ENCODE results near the gene KCNH1.

Gene KCNH1

DNA sequence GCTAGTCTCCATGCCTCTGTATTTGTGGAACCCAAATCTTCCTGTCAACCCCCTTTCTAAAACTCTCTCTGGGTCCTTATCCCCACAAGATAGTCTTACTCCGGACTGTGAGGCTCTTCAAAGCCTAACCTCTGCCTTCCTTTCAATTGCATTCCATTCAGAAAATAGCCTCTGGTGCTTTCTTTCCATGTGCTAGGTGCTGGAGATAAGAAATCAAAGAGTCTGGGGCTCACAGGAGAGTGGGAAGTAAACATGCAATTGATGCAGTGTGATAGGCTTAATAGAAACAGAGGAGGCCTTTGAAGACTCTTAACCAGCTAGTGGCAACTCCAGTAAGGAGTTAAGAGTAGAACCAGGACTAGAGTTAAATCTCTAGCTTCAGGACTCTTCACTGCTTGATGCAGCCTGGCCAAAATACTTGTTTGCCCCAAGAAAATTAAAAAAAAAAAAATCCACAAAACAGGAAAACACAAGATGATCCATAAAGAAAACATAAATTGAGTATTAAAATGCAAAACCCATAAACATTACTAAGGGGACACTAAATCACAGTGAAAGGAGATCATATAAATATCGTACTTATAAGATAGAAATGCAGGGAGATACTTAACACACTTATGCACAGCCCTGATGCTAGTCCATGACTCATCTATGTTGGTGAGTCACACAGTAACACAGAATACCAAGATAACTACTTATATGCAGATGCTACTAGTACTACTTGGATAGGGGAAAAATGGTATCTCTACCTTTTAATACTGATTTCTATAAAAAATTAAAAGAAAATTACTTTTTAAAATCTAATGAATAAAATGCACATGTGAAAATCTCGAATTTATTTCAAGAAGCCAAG is 341.5 kb downstream of the KCNH1 start:
- DNase-seq, result no peak

- no peak for DNase-seq
Observed at GRCh38 chr1:210790196-210790595, 343.8 kb downstream of the KCNH1 start.

- no peak for DNase-seq
Observed at GRCh38 chr1:210787800-210788199, 346.1 kb downstream of the KCNH1 start.

DNA sequence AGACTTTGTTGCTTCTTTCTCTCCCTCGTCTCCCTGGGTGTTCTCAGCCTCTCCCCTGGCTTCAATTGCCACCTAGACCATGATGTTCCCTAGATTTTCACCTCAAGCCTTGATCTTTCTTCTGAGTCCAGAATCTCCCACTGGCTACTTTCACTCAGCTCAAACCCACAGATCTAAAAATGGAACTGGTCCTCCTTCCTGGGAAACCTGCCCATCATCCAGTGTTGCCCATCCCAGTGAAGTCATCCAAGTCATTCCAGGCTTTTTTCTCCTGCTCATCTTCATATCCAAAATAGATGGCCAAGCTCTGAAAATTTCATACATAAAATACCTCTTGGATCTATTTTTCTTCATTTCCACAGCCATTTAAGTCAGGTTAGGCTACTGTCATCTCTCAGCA is 347.4 kb downstream of the KCNH1 start:
- no peak for DNase-seq

DNA sequence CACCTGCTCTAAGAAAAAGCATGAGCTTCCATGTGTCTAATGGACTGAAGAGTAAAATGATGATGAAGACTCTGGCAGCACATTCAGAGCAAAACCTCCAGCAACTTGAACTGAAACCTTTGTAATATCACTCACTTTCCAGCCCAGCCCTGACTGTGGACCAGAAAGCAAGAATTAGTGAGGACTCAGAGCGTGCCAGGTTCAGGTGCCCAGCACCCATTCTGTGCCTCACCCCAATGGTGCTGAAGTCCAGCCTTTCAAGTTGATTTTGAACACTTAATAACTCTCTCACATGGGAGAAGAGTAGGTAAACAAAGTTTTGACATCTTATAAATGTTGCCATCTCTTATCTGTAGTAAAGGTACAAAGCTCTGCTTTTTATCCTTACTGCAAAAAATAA is 350.0 kb downstream of the KCNH1 start:
- DNase-seq, result no peak

DNA sequence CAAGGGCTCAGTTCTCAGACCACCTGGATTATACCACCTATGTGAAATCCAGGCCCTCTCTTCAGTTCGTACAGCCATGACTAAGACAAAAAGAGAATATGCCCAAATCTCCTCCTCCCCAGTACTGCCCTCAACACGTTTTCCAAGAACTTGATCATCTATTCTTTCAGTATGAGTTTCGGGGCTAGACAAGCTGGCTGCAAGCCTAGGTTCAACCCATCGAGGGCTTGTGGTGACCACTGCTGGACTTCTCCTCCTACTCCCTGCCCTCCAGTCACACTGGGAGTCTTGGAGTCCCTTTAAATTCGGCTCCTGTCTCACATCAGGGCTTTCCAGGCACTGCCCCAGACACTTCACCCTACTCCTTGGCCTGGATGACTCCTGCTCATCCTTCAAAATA is 352.3 kb downstream of the KCNH1 start:
- DNase-seq, result no peak

DNA sequence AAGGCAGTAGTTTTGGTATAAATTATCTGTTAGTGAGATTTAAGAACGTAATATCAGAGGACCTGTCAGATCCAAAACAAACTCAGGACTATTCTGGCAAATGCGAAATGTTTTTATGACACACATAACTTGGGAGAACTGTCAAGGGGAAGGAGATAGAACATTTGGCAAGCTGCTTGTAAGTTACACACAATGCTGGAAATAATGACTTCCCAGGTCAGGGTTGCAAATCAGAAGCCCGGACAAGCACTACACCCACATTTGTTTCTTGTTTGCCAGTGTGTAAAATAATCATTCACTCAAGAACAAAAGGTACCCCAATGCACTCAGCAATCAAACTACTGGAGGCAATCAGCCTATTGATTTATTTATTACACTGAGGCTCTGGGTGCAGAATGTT is 354.7 kb downstream of the KCNH1 start:
- no peak for DNase-seq

GRCh38 chr1:210777914-210778313 is 356.0 kb downstream of the KCNH1 start:
- DNase-seq, result no peak

GRCh38 chr1:210776712-210777111 is 357.2 kb downstream of the KCNH1 start:
- no peak for DNase-seq

GRCh38 chr1:210775289-210775688 is 358.7 kb downstream of the KCNH1 start:
- DNase-seq, result no peak

- DNase-seq, result no peak
Observed at GRCh38 chr1:210773450-210773849, 360.5 kb downstream of the KCNH1 start.

DNA sequence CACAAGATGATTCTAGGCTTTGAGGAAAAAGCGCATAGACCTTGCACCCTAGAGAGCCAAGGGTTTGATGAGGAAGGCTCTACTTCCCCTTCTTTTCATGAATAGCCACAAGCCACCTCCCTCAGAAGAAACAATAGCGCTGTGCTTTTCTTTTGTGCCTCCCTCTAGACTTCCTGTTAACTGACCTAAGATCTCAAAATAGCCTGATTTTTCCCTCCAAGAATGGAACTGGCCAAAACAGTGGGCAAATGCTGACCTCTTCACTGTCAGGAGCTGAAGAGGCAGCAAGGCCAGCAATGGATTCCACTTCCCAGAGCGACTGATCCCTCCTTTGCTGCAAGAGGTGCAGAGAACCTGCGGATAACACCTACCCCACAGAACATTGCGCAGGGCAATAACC is 362.8 kb downstream of the KCNH1 start:
- DNase-seq, result no peak

DNA sequence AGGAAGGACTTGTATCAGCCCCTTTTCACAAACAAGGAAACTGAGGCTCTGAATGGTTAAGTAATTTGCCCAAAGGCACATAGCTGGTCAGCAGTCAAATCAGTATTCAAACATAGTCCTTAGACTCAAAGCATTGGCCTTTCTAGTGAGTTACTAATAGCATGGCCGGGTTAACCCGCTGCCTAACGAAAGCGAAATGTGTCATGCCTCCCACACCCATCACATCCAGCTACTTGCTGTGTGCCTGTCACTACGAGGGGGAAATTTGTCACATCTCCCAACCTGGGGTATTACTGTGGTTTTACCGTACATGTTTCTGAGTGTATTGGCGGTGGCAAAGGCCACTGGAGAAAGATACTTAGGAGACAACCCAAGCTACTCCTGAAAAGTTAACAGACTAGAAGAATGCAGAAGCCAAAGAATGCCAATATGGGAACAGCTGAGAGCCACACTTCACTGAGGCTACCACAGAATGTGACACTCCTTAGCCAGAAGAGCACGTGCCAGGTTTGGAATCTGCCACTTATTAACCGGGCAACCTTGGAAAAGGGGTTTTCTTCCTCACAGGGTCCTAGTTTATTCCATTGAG is 363.5 kb downstream of the KCNH1 start:
- DNase-seq, result no peak

DNA sequence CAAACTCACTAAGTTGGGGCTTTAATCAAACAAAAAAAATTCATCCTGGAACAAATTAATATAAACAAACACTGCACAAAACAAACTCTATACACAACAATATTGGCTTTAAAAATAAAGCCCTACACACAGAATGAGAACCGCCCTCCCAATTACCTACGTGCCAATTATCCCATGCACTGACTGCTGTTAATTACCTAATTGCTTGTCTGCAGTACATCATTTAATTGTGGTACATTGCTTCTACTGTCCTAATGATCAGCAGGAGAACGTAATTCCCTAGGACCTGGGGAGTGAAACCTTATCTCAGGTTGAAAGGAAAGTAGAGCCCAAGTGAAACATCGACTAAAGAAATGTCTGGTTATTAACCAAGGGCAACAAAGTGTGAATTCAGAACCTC is 364.5 kb downstream of the KCNH1 start:
- DNase-seq, result no peak

DNA sequence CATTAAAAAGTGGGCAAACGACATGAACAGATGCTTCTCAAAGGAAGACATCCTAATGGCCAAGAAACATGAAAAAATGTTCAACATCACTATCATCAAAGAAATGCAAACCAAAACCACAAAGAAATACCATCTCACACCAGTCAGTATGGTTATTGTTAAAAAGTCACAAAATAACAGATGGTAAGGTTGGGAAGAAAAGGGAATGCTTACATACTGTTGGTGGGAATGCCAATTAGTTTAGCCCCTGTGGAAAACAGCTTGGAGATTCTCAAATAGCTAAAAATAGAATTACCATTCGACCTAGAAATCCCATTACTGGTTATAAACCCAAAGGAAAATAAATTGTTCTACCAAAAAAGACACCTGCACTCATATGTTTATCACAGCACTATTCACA is 369.4 kb downstream of the KCNH1 start:
- no peak for DNase-seq

GRCh38 chr1:210758761-210759160 is 375.2 kb downstream of the KCNH1 start:
- DNase-seq, result no peak

- no peak for DNase-seq
Observed at GRCh38 chr1:210758261-210758660, 375.7 kb downstream of the KCNH1 start.

- no peak for DNase-seq
Observed at GRCh38 chr1:210757677-210758076, 376.3 kb downstream of the KCNH1 start.

- no peak for DNase-seq
Observed at GRCh38 chr1:210755991-210756659, 377.8 kb downstream of the KCNH1 start.

DNA sequence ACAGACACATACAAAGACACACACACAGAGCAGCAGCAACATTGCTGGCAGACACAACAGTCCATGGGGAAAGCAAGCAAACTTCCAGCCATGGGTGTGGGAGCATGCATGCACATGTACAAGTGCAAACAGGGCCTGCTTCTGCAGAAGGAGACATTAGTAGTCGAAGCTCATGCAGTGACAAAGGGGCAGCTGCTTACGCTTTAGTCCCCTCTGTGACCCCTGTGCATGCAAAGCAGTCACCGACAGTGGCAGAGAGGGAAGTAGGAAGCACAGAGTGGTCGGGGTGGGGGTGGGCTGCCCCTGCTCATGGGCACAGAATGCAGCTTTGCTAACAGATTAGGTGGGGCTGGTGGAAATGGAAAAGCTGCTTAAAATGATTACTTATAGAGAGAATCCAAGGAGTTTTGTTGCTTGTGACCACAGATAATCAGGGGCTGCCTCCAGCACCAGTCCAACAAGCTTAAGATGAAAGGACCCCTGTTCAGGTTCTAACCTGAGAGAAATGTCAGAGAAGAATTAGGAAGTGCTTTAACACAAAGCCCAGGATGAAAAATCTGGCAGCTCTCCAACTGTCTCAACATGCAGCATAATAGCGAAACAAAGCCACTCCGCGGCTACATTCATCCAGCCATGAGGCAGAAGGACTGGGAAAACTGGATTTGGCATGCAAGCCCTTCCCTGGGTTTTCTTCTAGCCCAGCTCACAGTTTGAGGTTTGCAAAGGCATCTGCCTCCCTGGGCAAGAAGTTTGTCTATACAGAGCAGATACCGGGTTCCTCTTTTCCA is 378.9 kb downstream of the KCNH1 start:
- no peak for DNase-seq

DNA sequence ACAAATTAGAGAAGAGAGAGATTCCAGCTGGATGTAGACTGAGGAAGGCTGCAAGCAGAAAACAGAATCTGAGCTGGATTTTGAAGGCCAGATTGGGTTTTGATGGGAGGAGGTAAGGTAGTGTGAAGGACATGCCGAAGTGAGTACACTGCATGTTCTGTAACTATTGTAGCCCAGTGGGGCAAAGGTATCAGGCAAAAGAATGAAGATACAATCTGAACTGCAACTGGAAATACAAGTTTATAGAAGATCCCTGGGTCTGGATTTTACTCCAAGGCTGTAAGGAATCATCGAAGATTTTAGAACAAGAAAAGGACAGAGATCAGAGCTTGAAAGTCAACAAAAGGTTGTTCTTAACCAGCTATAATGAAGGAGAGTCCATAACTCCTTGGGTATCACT is 382.0 kb downstream of the KCNH1 start:
- no peak for DNase-seq

GRCh38 chr1:210750468-210750867 is 383.5 kb downstream of the KCNH1 start:
- DNase-seq, result no peak

DNA sequence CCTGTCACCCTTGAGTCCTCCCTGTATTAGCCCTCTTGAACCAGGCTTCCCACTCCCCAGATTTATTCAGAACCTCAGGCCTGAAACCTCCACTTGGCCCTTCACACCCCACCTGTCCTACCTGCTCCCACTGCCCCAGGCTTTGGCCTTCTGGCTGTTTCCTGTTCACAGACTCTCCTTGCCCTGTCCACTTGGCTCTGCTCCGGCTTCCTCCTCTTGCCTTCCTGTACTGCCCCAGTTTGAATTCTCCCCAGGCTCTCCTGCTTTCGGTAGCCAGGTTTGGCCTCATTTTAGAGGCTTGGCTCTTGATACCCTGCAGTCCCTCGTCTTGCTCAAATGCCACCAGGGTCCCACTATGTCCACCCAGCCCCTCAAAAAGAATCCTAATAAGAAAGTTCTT is 385.2 kb downstream of the KCNH1 start:
- DNase-seq, result no peak

Data from GF-D8 (cell line).